SH-SY5Y (cell line): ENCODE data around the gene POU2AF2.

Experiments used
- GATA2 ChIP-seq: IDR thresholded peaks from 2 replicates; pipeline ENCODE4 v1.6.1; 2011; ENCODE audit warnings: mild to moderate bottlenecking, low read depth, low read length
- GATA3 ChIP-seq: IDR thresholded peaks from 2 replicates; pipeline ENCODE4 v1.6.1; 2011; ENCODE audit warnings: low read depth, mild to moderate bottlenecking, low read length, moderate library complexity

DNA sequence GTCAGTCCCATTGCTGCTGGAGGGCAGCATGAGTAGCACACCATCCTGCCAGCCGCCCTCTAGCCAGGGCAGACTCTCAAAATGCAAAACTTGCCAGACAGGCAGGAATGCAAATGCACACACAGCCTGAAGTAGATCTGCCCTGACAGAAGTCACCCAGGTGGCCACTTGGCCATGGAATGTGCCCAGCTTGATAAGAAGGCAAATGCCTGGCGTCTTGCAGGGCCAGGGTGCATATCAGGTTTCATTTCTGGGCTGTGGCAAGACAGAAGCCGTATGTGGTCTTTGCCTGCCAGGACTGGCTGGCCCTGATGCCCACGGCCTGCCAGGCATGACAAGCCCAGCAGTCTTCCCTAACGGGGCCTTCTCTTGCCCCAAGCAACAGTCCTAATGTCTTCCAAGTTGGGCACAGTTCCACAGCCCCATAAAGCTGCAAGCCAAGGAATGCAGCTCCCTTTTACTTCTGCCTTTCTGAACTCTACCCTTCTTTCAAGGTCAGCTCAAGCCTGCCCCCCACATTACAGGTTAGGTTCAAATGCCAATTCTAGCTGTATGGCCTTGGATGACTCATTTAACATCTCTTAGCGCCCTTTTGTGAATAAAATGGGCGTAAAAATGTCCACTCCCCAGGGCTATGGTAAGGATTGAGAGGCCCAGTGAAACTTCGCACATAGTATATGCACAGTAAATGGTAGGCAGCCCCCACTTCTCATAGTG lies 82.5 kb downstream of the POU2AF2 start:
- TF ChIP-seq GATA2 (no peak), GATA3 (no peak)
